ENCODE measurements around the gene ZNF709.
A peak's percentile ranks its signal among the peaks of the same experiment; 100 is the strongest.
"Not testable (repeated sequence)": the region's sequence is repeated elsewhere in the genome, so short reads cannot be mapped to it uniquely, and the experiment has no call there.

Gene ZNF709

DNA sequence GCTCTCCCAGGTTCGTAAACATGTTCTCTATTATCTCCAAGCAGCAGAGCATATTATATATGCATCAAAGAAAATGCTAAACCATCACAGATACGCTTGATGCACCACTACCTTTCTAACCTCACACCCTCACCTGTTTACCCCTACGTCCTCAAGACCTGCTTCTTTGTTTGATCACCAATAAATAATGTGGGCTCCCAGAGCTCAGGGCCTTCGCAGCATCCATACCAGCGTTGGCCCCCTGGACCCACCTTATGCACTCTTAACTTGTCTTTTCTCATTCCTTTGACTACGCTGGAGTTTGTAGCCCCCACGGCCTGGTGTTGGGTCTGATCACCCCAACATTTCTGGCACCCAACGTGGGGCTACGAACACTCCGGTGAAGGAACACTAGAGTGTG, 33.8 kb downstream of the ZNF709 start:
- no peak for DNase-seq (ENCODE audit: low read depth in 2 of 2)

- DNase-seq (ENCODE audit: low read depth in 2 of 2) = no peak
Measured at GRCh38 chr19:12448808-12449207, 35.8 kb downstream of the ZNF709 start.

DNA sequence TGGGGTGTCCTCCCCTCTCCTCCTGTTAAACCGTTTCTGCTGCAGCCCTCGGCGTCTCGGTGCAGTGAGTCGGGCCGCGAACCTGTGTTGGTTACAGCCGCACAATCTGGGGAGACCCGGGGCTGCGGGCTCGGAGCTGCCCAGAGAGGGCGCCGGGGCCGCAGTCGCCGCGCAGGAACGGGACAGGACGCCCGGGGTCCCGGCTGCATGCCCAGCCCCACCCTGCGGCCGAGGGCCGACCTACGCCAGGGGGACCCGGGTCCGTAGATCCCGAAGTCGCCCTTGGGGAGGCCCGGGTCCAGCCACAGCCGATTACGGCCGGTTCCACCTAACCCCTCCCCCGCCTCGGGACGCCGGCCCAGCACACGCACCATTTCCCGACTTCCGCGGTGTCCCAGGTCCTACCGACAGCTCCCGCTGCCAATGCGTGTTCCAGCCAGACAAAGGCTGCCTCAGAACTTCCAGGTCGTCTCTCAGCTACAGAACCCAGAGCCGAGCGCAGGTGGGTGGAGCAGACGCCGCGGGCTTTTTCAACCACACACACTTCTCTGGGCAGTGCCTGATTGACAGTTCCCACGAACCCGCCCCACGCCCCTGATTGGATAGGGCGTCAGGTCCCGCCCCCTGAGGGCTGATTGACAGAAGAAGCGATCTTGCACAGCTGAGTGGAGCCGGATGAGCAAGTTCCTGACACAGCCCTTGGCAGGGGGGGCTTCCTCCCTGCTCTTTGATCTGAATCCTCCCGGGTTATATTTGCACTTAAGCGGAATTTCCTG, 43.9 kb downstream of the ZNF709 start, which contains the start of gene ZNF443:
Gene ZNF443, minus strand, starts transcription at position 481 of the 776 bp plus-strand sequence. Its CDS starts 107 bp downstream, at position 374.
- DNase-seq (ENCODE audit: low read depth in 2 of 2) = peak; percentile 99

DNA sequence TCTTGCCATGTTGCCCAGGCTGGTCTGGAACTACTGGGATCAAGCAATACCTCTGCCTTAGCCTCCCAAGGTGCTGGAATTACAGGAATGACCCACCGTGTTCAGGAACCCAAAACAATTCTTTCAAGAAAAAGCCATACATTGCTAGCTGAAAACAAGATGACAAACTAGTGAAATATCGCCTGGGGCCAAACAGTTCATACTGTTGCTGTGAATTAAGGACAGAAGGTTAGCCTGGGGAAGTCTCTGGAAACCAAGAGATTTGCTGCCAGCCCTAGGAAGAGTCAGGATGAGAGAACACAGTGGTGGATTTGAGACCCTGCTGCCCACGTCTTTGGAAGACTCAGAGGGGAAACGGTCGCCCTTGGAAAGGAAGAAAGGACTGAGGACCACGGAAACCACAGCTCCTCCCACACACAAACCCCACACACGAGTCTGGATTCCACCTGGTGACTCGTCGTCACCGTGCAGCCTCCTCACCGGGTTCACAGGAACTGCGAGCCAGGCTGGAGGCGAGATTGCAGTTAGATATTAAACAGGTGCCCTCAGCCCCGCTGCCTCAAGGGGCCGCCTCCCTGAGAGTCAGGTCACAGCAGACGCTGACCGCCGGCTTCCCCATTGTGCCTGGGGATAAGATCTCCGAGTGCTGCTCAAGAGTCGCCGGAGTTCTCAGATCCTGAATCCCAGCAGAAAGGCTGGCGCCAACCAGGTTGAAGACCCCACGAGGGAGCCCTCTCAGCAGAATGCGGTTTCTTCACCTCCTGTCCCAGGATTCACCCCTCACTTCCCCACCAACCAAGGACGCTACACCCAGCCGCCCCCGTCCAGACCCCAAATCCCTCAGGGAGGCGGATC, 44.7 kb downstream of the ZNF709 start:
- DNase-seq (ENCODE audit: low read depth in 2 of 2) = peak; percentile 2 to 49

GRCh38 chr19:12430726-12431299, 53.8 kb downstream of the ZNF709 start:
- not testable (repeated sequence) for DNase-seq (ENCODE audit: low read depth in 2 of 2)

GRCh38 chr19:12425888-12426274, 58.7 kb downstream of the ZNF709 start:
- DNase-seq (ENCODE audit: low read depth in 2 of 2) = no peak

- no peak for DNase-seq (ENCODE audit: low read depth in 2 of 2)
Measured at GRCh38 chr19:12425236-12425887, 59.3 kb downstream of the ZNF709 start.

GRCh38 chr19:12417273-12417672, 67.3 kb downstream of the ZNF709 start:
- DNase-seq (ENCODE audit: low read depth in 2 of 2) = not testable (repeated sequence)

DNA sequence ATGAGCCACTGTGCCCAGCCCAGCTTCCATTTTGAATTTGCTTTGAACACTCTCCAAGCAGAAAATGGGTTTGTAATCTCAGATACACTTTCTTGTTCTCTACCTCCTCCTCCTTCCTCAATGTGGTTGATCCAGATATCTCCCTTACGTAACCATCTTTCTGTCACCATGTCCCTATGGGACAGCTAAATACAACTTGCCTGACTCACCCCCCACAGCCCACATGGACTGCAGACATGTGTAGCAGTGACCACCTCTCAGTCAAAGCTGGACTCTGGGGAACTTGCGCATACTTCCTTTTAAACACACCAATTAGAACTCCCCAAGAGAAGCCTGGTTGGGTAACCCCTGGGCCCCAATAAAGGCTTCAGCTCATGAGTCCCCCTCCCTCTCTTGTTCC, 72.7 kb downstream of the ZNF709 start:
- DNase-seq (ENCODE audit: low read depth in 2 of 2) = no peak

All from stimulated activated CD4-positive, alpha-beta T cell treated with anti-CD3 and anti-CD28 coated beads, Interleukin-12 subunit alpha, Interleukin-12 subunit beta, amount 100 ng/mL, for 24 hours (primary cell).